AG09309 (cell line): ENCODE data around the gene XYLT2.

Experiments
- DNase-seq: peaks from one replicate; pipeline ENCODE4 v3.0.0-alpha.2; 2010; ENCODE audit warnings: low read depth
- H3K4me3 ChIP-seq: 2 replicates; pipeline ENCODE4 v1.5.1; 2011; ENCODE audit warnings: mild to moderate bottlenecking, low read depth, low read length, moderate library complexity; ENCODE audit not compliant: control insufficient read depth
- CTCF ChIP-seq: IDR thresholded peaks from 2 replicates; pipeline ENCODE4 v1.5.1; 2011; ENCODE audit warnings: mild to moderate bottlenecking, low read depth, low read length, inconsistent platforms; ENCODE audit not compliant: insufficient read depth, control insufficient read depth; ENCODE audit errors: missing control alignments

XYLT2 gene

GRCh38 chr17:50359005-50359699 lies 13.2 kb downstream of the XYLT2 start:
- no peak for TF ChIP-seq CTCF
- no peak overlapping the region for H3K4me3 ChIP-seq
- no peak for DNase-seq

GRCh38 chr17:50359998-50360461 lies 14.1 kb downstream of the XYLT2 start:
- no peak overlapping the region for H3K4me3 ChIP-seq
- TF ChIP-seq CTCF = no peak
- no peak for DNase-seq

GRCh38 chr17:50360486-50361115 lies 14.7 kb downstream of the XYLT2 start:
- DNase-seq = no peak
- TF ChIP-seq CTCF = no peak
- no peak overlapping the region for H3K4me3 ChIP-seq

GRCh38 chr17:50361561-50362480 lies 15.9 kb downstream of the XYLT2 start:
- DNase-seq = peak; percentile 28
- TF ChIP-seq CTCF = peak; percentile 76
- no peak overlapping the region for H3K4me3 ChIP-seq

GRCh38 chr17:50362661-50363060 lies 16.7 kb downstream of the XYLT2 start:
- H3K4me3 ChIP-seq = no peak overlapping the region
- TF ChIP-seq CTCF = no peak
- DNase-seq = no peak

- DNase-seq = no peak
- no peak for TF ChIP-seq CTCF
These were observed 17.5 kb downstream of the XYLT2 start for GRCh38 chr17:50363217-50364060.

More at GRCh38 chr17:50363217-50364060, 17.5 kb downstream of the XYLT2 start:
- H3K4me3 ChIP-seq = no peak overlapping the region
